Liver (tissue), 3 donors: ENCODE data around the gene TNFRSF17.

Source experiments
- CTCF ChIP-seq: fragments of 150-350 bp; IDR thresholded peaks from 2 replicates; pipeline ENCODE4 v1.5.1; 2017; ENCODE audit warnings: improper control_type of control experiment, low read depth, low read length; ENCODE audit not compliant: missing input control
- JUND ChIP-seq, 2 donors: IDR thresholded peaks; 2 replicates each; pipeline ENCODE4 v1.6.1; 2016; ENCODE audit warnings: antibody characterized with exemption in 2 of 2
- RAD21 ChIP-seq, 2 donors: IDR thresholded peaks; 2 replicates each; pipeline ENCODE4 v1.6.1; 2016; ENCODE audit warnings: antibody characterized with exemption in 2 of 2, mild to moderate bottlenecking in 2 of 2
- REST ChIP-seq: IDR thresholded peaks from 2 replicates; pipeline ENCODE4 v1.6.1; 2016; ENCODE audit warnings: antibody characterized with exemption, mild to moderate bottlenecking
- SP1 ChIP-seq: IDR thresholded peaks from 2 replicates; pipeline ENCODE4 v1.6.1; 2018; ENCODE audit warnings: antibody characterized with exemption, mild to moderate bottlenecking
- TAF1 ChIP-seq: conservative IDR thresholded peaks from 2 replicates; pipeline ENCODE4 v1.6.1; 2016; ENCODE audit warnings: antibody characterized with exemption, mild to moderate bottlenecking
- YY1 ChIP-seq: IDR thresholded peaks from 2 replicates; pipeline ENCODE4 v1.6.1; 2016; ENCODE audit warnings: antibody characterized with exemption, mild to moderate bottlenecking
- TF ChIP-seq, protein P1 (sequence below): IDR thresholded peaks from 2 replicates; pipeline ENCODE4 v1.6.1; 2016; ENCODE audit warnings: antibody characterized with exemption
- TF ChIP-seq, protein P2 (sequence below): IDR thresholded peaks from 2 replicates; pipeline ENCODE4 v1.6.1; 2016; ENCODE audit warnings: antibody characterized with exemption
- TF ChIP-seq, protein P3 (sequence below): IDR thresholded peaks from 2 replicates; pipeline ENCODE4 v1.6.1; 2016; ENCODE audit warnings: antibody characterized with exemption
- donor health status: healthy.
- donor health status: healthy.

DNA sequence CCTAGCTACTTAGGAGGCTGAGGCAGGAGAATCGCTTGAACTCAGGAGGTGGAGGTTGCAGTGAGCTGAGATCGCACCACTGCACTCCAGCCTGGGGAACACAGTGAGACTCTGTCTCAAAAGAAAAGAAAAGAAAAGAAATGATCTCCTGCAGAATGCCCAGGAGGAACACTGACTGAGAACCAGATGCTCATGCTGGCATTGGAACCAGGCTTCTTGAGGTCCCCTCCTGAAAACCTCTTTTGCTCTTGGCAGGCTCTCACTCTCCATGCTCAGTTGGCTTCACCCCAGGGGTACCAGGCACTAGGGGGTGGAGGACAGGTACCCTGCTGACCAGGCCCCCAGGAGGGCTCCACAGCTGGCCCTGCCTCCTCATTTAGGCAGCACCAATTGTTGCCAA lies 8.5 kb upstream of the TNFRSF17 start:
- TF ChIP-seq CTCF (no peak), REST (no peak), YY1 (no peak), RAD21 (IDR thresholded peaks at IDR 0.05) (no peak), SP1 (no peak), TAF1 (no peak), JUND (IDR thresholded peaks at IDR 0.05) (no peak)
- TF ChIP-seq, protein P1, sequence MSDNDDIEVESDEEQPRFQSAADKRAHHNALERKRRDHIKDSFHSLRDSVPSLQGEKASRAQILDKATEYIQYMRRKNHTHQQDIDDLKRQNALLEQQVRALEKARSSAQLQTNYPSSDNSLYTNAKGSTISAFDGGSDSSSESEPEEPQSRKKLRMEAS: no peak
- TF ChIP-seq, protein P2, sequence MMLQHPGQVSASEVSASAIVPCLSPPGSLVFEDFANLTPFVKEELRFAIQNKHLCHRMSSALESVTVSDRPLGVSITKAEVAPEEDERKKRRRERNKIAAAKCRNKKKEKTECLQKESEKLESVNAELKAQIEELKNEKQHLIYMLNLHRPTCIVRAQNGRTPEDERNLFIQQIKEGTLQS: no peak
- TF ChIP-seq, protein P3, sequence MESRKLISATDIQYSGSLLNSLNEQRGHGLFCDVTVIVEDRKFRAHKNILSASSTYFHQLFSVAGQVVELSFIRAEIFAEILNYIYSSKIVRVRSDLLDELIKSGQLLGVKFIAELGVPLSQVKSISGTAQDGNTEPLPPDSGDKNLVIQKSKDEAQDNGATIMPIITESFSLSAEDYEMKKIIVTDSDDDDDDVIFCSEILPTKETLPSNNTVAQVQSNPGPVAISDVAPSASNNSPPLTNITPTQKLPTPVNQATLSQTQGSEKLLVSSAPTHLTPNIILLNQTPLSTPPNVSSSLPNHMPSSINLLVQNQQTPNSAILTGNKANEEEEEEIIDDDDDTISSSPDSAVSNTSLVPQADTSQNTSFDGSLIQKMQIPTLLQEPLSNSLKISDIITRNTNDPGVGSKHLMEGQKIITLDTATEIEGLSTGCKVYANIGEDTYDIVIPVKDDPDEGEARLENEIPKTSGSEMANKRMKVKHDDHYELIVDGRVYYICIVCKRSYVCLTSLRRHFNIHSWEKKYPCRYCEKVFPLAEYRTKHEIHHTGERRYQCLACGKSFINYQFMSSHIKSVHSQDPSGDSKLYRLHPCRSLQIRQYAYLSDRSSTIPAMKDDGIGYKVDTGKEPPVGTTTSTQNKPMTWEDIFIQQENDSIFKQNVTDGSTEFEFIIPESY: no peak
